SH-SY5Y (cell line): Measurements from ENCODE around the gene PLBD1.

Experiments used
- GATA2 ChIP-seq: IDR thresholded peaks from 2 replicates; pipeline ENCODE4 v1.6.1; 2011; ENCODE audit warnings: mild to moderate bottlenecking, low read depth, low read length
- GATA3 ChIP-seq: IDR thresholded peaks from 2 replicates; pipeline ENCODE4 v1.6.1; 2011; ENCODE audit warnings: low read depth, mild to moderate bottlenecking, low read length, moderate library complexity

GRCh38 chr12:14479004-14479403 lies 88.7 kb downstream of the PLBD1 start:
- no peak for TF ChIP-seq GATA2
- TF ChIP-seq GATA3: no peak
